Uterus (tissue), 4 donors: Measurements from ENCODE around the gene EP400. TPM values are rescaled to one million over a fixed set of nuclear protein-coding genes. Genes with fewer than 3 reads are reported as not detected.

Source experiments
- DNase-seq, 2 donors: peaks; one replicate each; pipeline ENCODE4 v3.0.0-alpha.2; 2019 to 2020
- H3K27ac ChIP-seq, 2 donors: fragments of 200-600 bp; sonication (generic); 1 replicate in 1 of 2; 2 replicates in 1 of 2; pipeline ENCODE4 v1.5.1; 2016 to 2018
- H3K27me3 ChIP-seq, 2 donors: fragments of 200-600 bp; sonication (generic); one replicate each; pipeline ENCODE4 v1.5.1; 2018 to 2019; ENCODE audit warnings: control low read depth in 1 of 2
- H3K36me3 ChIP-seq, 2 donors: fragments of 200-600 bp; sonication (generic); one replicate each; pipeline ENCODE4 v1.5.1; 2019; ENCODE audit warnings: control low read depth in 1 of 2
- H3K4me1 ChIP-seq, 2 donors: fragments of 200-600 bp; sonication (generic); one replicate each; pipeline ENCODE4 v1.5.1; 2018 to 2019; ENCODE audit warnings: control low read depth in 1 of 2
- H3K4me3 ChIP-seq, 2 donors: fragments of 200-600 bp; sonication (generic); 1 replicate in 1 of 2; 2 replicates in 1 of 2; pipeline ENCODE4 v1.5.1; 2018 to 2019; ENCODE audit warnings: mild to moderate bottlenecking in 1 of 2
- H3K9me3 ChIP-seq, 2 donors: fragments of 200-600 bp; sonication (generic); one replicate each; pipeline ENCODE4 v1.5.1; 2019; ENCODE audit warnings: control low read depth in 1 of 2
- POLR2A ChIP-seq, 2 donors: fragments of 450-650 bp; IDR thresholded peaks; one replicate each; pipeline ENCODE4 v1.6.1; 2016; ENCODE audit warnings: antibody characterized with exemption in 2 of 2, mild to moderate bottlenecking in 1 of 2, moderate library complexity in 1 of 2
- intact Hi-C: fragments of 100-400 bp; cut with DNase I; formaldehyde crosslinking; loops from one replicate; pipeline ENCODE4 v1.15.1; 2023; ENCODE audit warnings: low total_unique reads
- small RNA-seq: library from RNA; depleted of rRNA; stranded (forward); fragments of <200 nt; gene quantifications from one replicate; pipeline ENCODE3, GENCODE V24; 2016
- total RNA-seq, 4 donors: library from RNA; depleted of rRNA in 3 of 4; stranded (reverse); fragments of >200 nt in 3 of 4; gene quantifications; one replicate each; pipeline versions ENCODE4 v1.1.0 to v1.2.4, GENCODE V29; 2014 to 2023
- TF ChIP-seq, protein P1 (sequence below), 4 experiments: fragments of 200-600 bp in 2 of 4; fragments of 450-650 bp in 2 of 4; sonication (generic) in 2 of 4; IDR thresholded peaks; one replicate each; pipeline ENCODE4 v1.5.1; 2016 to 2019; ENCODE audit warnings: antibody characterized with exemption in 4 of 4, mild to moderate bottlenecking in 2 of 4, moderate library complexity in 1 of 4
- donor health status: DM: yes; HTN: yes; CAD: no.

The EP400 gene
- total RNA-seq, 4 donors from 2014 or later = 11.8 to 70.6 (median 28.2) TPM

DNA sequence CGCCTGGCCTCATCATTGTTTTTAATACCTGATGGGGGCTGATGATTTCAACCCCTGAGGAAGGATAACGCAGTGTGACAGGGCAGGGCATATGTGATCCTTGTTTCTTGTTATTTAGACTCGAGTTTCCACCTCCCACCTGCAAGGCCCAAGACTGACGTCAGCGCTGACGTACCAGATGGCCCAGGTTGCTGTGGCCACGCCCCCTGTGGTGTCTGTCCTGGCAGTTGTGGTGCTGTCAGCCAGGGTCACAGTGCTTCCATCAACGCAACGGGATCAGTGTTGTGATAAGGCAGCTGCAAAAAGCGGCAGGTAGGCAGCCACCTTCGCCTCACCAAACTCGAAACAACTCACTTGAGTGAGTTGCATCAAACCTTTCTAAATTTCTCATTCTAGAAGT lies 176.0 kb downstream of the EP400 start:
- intact Hi-C loops = no loop called here
- Histone ChIP-seq H3K27ac (no peak overlapping the region), H3K4me1 (no peaks in the 10 kb centered on the region), H3K36me3 (no peaks in the 10 kb centered on the region), H3K27me3 (no peaks in the 10 kb centered on the region), H3K9me3 (no peaks in the 10 kb centered on the region), H3K4me3 (no peak overlapping the region)
- TF ChIP-seq, protein P1, sequence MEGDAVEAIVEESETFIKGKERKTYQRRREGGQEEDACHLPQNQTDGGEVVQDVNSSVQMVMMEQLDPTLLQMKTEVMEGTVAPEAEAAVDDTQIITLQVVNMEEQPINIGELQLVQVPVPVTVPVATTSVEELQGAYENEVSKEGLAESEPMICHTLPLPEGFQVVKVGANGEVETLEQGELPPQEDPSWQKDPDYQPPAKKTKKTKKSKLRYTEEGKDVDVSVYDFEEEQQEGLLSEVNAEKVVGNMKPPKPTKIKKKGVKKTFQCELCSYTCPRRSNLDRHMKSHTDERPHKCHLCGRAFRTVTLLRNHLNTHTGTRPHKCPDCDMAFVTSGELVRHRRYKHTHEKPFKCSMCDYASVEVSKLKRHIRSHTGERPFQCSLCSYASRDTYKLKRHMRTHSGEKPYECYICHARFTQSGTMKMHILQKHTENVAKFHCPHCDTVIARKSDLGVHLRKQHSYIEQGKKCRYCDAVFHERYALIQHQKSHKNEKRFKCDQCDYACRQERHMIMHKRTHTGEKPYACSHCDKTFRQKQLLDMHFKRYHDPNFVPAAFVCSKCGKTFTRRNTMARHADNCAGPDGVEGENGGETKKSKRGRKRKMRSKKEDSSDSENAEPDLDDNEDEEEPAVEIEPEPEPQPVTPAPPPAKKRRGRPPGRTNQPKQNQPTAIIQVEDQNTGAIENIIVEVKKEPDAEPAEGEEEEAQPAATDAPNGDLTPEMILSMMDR (IDR thresholded peaks at IDR 0.05) = no peak
- TF ChIP-seq POLR2A (IDR thresholded peaks at IDR 0.05) = no peak
- DNase-seq = no peak

- H3K27me3 ChIP-seq = no peaks in the 10 kb centered on the region
- no peak for DNase-seq
- no peak overlapping the region for H3K4me3 ChIP-seq
- intact Hi-C loops = no loop called here
- H3K4me1 ChIP-seq = no peaks in the 10 kb centered on the region
- H3K27ac ChIP-seq = no peak overlapping the region
- H3K9me3 ChIP-seq = no peaks in the 10 kb centered on the region
- TF ChIP-seq, protein P1 (IDR thresholded peaks at IDR 0.05) = no peak
- no peak for TF ChIP-seq POLR2A (IDR thresholded peaks at IDR 0.05)
- H3K36me3 ChIP-seq = no peaks in the 10 kb centered on the region
These were observed 177.3 kb downstream of the EP400 start for GRCh38 chr12:132127041-132127440.

- H3K4me3 ChIP-seq = no peak overlapping the region
- DNase-seq = no peak
- no peaks in the 10 kb centered on the region for H3K27me3 ChIP-seq
- TF ChIP-seq, protein P1 (IDR thresholded peaks at IDR 0.05) = no peak
- TF ChIP-seq POLR2A (IDR thresholded peaks at IDR 0.05) = no peak
- H3K9me3 ChIP-seq = no peaks in the 10 kb centered on the region
- intact Hi-C loops = no loop called here
- no peaks in the 10 kb centered on the region for H3K36me3 ChIP-seq
- H3K27ac ChIP-seq = no peak overlapping the region
- H3K4me1 ChIP-seq = no peaks in the 10 kb centered on the region
These were observed 179.3 kb downstream of the EP400 start for GRCh38 chr12:132129007-132129406.

DNA sequence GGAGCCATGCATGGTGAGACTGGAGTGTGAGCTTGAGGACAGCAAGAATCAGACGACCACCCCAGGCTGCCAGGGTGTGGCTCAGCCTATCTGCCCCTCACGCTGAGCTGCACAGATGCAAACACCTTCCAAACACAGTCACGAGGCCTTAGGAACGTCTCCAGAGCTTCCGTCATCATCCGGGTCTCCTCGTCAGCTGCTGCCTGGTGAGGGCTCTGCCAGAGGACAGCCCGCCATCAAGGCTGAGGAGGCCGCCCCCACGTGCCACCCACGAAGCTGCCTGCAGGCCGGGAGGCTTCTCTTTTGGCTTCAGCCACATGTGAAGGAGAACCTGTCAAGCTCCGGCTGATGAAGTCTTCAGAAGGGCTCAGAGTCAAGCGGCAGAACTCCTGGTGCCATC lies 180.9 kb downstream of the EP400 start:
- Histone ChIP-seq H3K27ac (no peak overlapping the region), H3K4me3 (no peak overlapping the region), H3K27me3 (no peaks in the 10 kb centered on the region), H3K9me3 (no peaks in the 10 kb centered on the region), H3K4me1 (no peaks in the 10 kb centered on the region), H3K36me3 (no peaks in the 10 kb centered on the region)
- TF ChIP-seq, protein P1 (IDR thresholded peaks at IDR 0.05) = no peak
- no peak for TF ChIP-seq POLR2A (IDR thresholded peaks at IDR 0.05)
- DNase-seq = no peak
- intact Hi-C loops = no loop called here

Small RNA genes lying within 50 kb of the gene (small RNA-seq; reads per million reads assigned to genes)
- gene AC131009.3 = not detected
- gene AC137590.2 = not detected
- gene SNORA49 = 6.6 reads per million, percentile 88 among the genes with 10 or more reads in this experiment

Other genes with a start within 250 kb of the EP400 start
- gene SFSWAP, start 238.9 kb upstream of the EP400 start, total RNA-seq = 10 to 100 TPM; 25.3 to 78.1 (median 55.2) TPM
- 10 to 100 TPM in 1 of 4 donors, 1 to 10 TPM in 2, under 1 TPM in 1; 0.26 to 17.4 (median 5.0) TPM for gene MMP17, start 121.5 kb upstream of the EP400 start, total RNA-seq
- gene ULK1, start 55.3 kb upstream of the EP400 start, total RNA-seq = 100 to 1,000 TPM in 1 of 4 donors, 10 to 100 TPM in 3; 11.8 to 135 (median 38.8) TPM
- gene PUS1, start 20.7 kb upstream of the EP400 start, total RNA-seq = 10 to 100 TPM in 2 of 4 donors, 1 to 10 TPM in 1, under 1 TPM in 1; 0.59 to 29.2 (median 12.5) TPM
- 10 to 100 TPM in 3 of 4 donors, 1 to 10 TPM in 1; 7.9 to 53.3 (median 16.6) TPM for gene DDX51, start 194.4 kb downstream of the EP400 start, total RNA-seq
- 10 to 100 TPM in 1 of 4 donors, 1 to 10 TPM in 1, not detected in 2; 9.4 to 15.4 TPM for gene NOC4L, start 194.5 kb downstream of the EP400 start, total RNA-seq